ENCODE data around the gene ARHGEF28.

The ARHGEF28 gene

GRCh38 chr5:73979321-73979720, 353.3 kb downstream of the ARHGEF28 start:
- Mint-ChIP-seq H3K27me3 (peaks cover 5% of the 10 kb centered on the region), H3K27ac (no peak overlapping the region), H3K4me1 (no peaks in the 10 kb centered on the region), H3K36me3 (no peaks in the 10 kb centered on the region), H3K4me3 (no peak overlapping the region), H3K9me3 (no peaks in the 10 kb centered on the region)
- DNase-seq (ENCODE audit: low spot score in 2 of 2) (no peak), ATAC-seq (ENCODE audit: low read depth) (no peak)

DNA sequence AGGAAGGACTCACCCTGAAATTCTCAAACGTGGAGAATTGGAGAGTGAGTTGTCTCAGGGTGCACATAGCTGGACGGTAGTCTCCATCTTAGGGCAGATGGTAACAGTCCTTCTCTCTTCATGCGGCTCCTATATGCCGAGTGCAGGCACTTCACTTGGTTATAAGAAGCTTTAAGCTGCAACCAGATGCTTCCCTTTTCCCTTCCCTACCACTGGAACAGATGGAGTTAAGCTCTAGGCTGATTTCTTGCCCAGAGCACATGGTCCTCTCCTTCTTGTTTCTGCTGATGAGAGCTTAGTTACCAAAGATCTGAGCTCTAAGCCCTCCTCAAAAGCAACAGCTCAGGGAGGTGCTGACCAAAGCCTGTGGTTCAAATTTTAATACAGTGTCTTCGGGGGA, 355.7 kb downstream of the ARHGEF28 start:
- Mint-ChIP-seq H3K4me1 (no peaks in the 10 kb centered on the region), H3K27ac (no peak overlapping the region), H3K9me3 (no peaks in the 10 kb centered on the region), H3K4me3 (no peak overlapping the region), H3K27me3 (peaks cover 4% of the 10 kb centered on the region), H3K36me3 (no peaks in the 10 kb centered on the region)
- ATAC-seq (ENCODE audit: low read depth) (no peak), DNase-seq (ENCODE audit: low spot score in 2 of 2) (no peak)

DNA sequence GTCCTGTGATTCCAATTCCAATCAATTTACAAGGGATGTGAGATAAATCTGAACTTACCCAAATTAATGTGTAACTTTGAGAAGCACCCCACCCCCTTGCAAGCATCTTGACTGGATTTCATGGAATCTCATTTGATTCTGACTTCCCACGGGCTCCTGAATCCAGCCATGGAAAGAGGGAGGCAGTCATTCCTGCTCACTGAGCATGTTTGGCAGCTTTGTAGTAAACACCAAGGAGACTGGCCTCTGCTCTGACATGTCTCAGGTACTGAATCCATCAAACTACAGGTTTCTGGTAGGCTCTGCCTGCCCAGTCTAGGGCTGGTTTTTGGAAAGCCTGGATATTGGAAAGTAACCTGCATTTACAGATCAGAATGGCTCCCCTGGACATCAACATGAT, 357.6 kb downstream of the ARHGEF28 start:
- no peaks in the 10 kb centered on the region for H3K36me3 Mint-ChIP-seq
- peaks cover 4% of the 10 kb centered on the region for H3K27me3 Mint-ChIP-seq
- no peaks in the 10 kb centered on the region for H3K9me3 Mint-ChIP-seq
- no peak overlapping the region for H3K27ac Mint-ChIP-seq
- no peak for DNase-seq (ENCODE audit: low spot score in 2 of 2)
- no peaks in the 10 kb centered on the region for H3K4me1 Mint-ChIP-seq
- H3K4me3 Mint-ChIP-seq = no peak overlapping the region
- ATAC-seq (ENCODE audit: low read depth) = no peak

DNA sequence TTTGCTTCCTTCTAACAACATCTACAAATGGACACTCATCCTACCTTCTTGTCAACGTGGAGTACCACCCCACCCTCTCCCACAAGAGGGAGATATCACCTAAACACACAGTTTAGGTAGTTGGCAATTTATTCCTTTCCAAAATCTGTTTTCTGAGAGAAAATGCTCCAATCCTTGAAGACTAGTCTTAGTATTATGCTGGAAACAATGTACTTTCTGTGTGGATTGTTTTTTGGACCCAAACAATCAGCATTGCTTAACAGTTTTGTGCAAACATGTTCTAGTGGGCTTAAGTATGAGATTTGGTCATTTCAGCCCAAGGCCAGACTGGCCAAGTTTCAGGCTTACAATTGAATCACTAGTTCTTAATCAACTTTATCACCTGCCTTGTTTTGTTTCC, 359.1 kb downstream of the ARHGEF28 start:
- Mint-ChIP-seq H3K36me3 (no peaks in the 10 kb centered on the region), H3K4me1 (no peaks in the 10 kb centered on the region), H3K9me3 (no peaks in the 10 kb centered on the region), H3K4me3 (no peak overlapping the region), H3K27me3 (peaks cover 4% of the 10 kb centered on the region), H3K27ac (no peak overlapping the region)
- DNase-seq (ENCODE audit: low spot score in 2 of 2) = no peak
- ATAC-seq (ENCODE audit: low read depth) = no peak

DNA sequence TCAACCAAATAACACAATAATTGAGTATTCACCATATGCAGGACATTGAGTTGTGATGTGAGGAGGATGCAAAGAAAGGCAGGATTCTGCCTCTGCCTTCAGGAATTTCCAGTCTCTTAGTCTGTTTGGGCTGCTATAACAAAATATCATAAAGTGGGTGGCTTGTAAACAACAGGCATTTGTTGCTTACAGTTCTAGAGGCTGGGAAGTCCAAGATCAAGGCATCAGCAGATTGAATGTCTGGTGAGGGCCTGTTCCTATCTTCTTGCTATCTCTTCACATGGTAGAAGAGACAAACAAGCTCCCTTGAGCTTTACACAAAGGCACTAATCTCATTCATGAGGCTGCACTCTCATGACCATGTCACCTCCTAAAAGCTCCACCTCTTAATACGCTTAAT, 360.7 kb downstream of the ARHGEF28 start:
- Mint-ChIP-seq H3K4me1 (no peaks in the 10 kb centered on the region), H3K4me3 (no peak overlapping the region), H3K36me3 (no peaks in the 10 kb centered on the region), H3K9me3 (no peaks in the 10 kb centered on the region), H3K27ac (no peak overlapping the region), H3K27me3 (peaks cover 4% of the 10 kb centered on the region)
- DNase-seq (ENCODE audit: low spot score in 2 of 2) (no peak), ATAC-seq (ENCODE audit: low read depth) (no peak)

- ATAC-seq (ENCODE audit: low read depth) = no peak
- no peak overlapping the region for H3K4me3 Mint-ChIP-seq
- H3K9me3 Mint-ChIP-seq = no peaks in the 10 kb centered on the region
- H3K27me3 Mint-ChIP-seq = peaks cover 2% of the 10 kb centered on the region
- DNase-seq (ENCODE audit: low spot score in 2 of 2) = no peak
- H3K4me1 Mint-ChIP-seq = no peaks in the 10 kb centered on the region
- no peak overlapping the region for H3K27ac Mint-ChIP-seq
- H3K36me3 Mint-ChIP-seq = no peaks in the 10 kb centered on the region
These were observed 361.9 kb downstream of the ARHGEF28 start for GRCh38 chr5:73987915-73988314.

DNA sequence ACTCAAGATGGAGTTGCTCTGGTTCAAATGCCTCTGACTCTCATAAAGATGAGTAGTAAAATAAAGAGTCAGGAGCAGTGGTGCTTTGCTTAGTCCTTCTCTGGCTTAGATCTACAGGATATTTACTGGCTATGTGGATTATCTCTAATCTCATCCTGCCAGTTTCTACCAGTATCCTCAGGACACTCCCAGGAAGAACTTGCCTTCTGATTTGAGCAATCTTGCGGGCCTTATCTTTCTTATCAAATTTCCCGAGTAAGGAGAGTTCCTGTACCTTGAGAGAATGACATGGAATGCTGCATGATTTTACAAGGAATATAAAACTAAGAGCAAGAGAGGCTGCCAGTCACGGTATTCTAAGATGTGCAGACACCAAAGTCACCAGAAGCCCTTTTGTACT, 364.0 kb downstream of the ARHGEF28 start:
- Mint-ChIP-seq H3K27me3 (peaks cover 2% of the 10 kb centered on the region), H3K36me3 (no peaks in the 10 kb centered on the region), H3K27ac (no peak overlapping the region), H3K4me3 (no peak overlapping the region), H3K4me1 (no peaks in the 10 kb centered on the region), H3K9me3 (peaks cover 3% of the 10 kb centered on the region)
- DNase-seq (ENCODE audit: low spot score in 2 of 2) (no peak), ATAC-seq (ENCODE audit: low read depth) (no peak)

Measured in memory B cell (primary cell).